ENCODE data around the gene SRSF4.
"Not testable (repeated sequence)": the region's sequence is repeated elsewhere in the genome, so short reads cannot be mapped to it uniquely, and the experiment has no call there.

The SRSF4 gene

DNA sequence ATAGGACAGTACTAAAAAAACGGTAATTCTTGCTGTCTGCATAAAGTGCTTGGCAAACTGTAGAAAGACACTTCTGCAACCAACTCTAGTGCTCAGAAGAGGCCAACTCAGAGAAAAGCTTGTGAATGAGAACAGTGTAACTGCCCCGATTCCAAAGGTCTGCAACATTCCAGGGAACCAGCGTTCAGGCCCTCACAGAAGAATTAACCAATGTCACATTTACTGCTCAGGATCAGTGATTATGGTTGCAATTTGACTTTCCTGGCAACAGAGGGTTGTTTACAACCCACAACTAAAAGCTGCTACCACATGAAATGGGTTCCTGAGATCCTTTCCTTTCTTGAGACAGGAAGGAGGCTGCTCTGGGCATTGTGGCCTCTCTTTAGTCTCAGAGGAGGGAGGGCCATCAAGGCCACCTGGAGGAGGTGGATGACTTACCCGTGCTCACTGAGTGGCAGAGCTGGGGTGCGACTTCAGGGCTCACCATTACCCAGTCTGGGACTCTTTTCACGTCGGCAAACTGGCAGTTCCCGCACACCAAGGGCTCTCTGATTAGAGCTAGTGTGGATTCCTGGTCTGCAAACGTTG, 15.3 kb downstream of the SRSF4 start:
- H3K36me3 ChIP-seq (ENCODE audit: control insufficient read depth, insufficient read depth, low read length) = peaks cover 31% of the 10 kb centered on the region

DNA sequence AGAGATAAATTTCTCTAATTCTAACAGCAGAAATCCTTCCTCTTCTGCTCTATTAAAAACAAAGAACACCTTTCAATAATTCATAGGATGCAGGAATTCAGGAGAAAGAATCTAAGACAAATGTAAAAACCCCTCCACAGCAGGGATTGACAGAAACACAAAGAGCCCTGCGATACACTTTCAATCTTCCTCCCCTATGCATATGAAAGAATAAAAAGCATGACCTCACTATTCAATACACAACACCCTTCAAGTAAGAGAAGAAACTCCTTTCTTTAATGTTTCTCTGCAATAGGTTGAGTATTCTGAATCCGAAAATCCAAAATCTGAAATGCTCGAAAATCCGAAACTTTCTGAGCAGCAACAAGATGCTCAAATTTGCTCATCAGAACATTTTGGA, 17.1 kb downstream of the SRSF4 start:
- H3K36me3 ChIP-seq (ENCODE audit: control insufficient read depth, insufficient read depth, low read length) = peaks cover 36% of the 10 kb centered on the region
- no peak overlapping the region for H3K27ac ChIP-seq (ENCODE audit: insufficient read depth, low read length, poor library complexity, severe bottlenecking)
- no peak overlapping the region for H3K4me3 ChIP-seq (ENCODE audit: insufficient read depth, low read depth, low read length, poor library complexity, severe bottlenecking)
- H3K9me3 ChIP-seq (ENCODE audit: control insufficient read depth, low read length) = no peaks in the 10 kb centered on the region
- H3K27me3 ChIP-seq (replicated peaks; ENCODE audit: control insufficient read depth, insufficient read depth, low read length, poor library complexity, severe bottlenecking) = no peaks in the 10 kb centered on the region
- H3K4me1 ChIP-seq (ENCODE audit: control insufficient read depth, insufficient read depth, low read length, poor library complexity, severe bottlenecking) = peaks cover 8% of the 10 kb centered on the region
- DNase-seq = no peak

More for the DNA sequence above, 15.3 kb downstream of the SRSF4 start:
- H3K4me3 ChIP-seq (ENCODE audit: insufficient read depth, low read depth, low read length, poor library complexity, severe bottlenecking) = no peak overlapping the region
- no peak overlapping the region for H3K27ac ChIP-seq (ENCODE audit: insufficient read depth, low read length, poor library complexity, severe bottlenecking)
- peaks cover 17% of the 10 kb centered on the region for H3K4me1 ChIP-seq (ENCODE audit: control insufficient read depth, insufficient read depth, low read length, poor library complexity, severe bottlenecking)
- H3K27me3 ChIP-seq (replicated peaks; ENCODE audit: control insufficient read depth, insufficient read depth, low read length, poor library complexity, severe bottlenecking) = no peaks in the 10 kb centered on the region
- no peak for DNase-seq
- H3K9me3 ChIP-seq (ENCODE audit: control insufficient read depth, low read length) = no peaks in the 10 kb centered on the region

DNA sequence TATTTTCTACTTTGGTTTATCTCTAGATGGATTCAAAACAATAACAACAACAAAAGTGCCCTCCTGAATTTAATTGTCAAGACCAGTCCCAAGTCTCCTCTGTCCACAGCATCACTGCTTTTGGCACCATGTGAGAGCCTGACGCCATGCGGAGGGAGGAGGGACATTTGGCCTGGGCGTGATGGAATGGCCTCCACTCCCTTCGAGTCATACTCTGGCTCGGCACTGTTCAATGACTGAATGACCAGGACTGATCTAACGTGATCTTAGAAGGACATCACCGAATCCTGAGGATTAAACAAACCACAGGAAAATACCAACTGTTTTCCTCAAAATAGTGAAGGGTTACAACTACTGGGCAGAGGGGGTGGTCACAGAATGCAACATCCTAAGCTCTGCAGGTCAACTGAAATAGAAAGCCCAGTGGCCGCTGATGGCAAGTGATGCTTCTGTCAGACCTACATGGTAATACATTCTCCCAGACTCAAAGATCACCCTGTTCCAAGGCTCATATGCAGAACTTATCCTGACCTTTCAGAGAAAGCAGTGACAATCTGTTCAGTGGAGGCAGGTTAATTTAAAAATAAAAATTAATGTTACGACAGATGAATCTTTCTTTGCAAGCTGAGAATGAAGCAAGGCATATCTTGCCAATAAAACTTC, 19.1 kb downstream of the SRSF4 start:
- Histone ChIP-seq H3K4me3 (ENCODE audit: insufficient read depth, low read depth, low read length, poor library complexity, severe bottlenecking) (no peak overlapping the region), H3K4me1 (ENCODE audit: control insufficient read depth, insufficient read depth, low read length, poor library complexity, severe bottlenecking) (peaks cover 8% of the 10 kb centered on the region), H3K9me3 (ENCODE audit: control insufficient read depth, low read length) (no peaks in the 10 kb centered on the region), H3K27me3 (replicated peaks; ENCODE audit: control insufficient read depth, insufficient read depth, low read length, poor library complexity, severe bottlenecking) (no peaks in the 10 kb centered on the region), H3K27ac (ENCODE audit: insufficient read depth, low read length, poor library complexity, severe bottlenecking) (no peak overlapping the region), H3K36me3 (ENCODE audit: control insufficient read depth, insufficient read depth, low read length) (peaks cover 48% of the 10 kb centered on the region)
- no peak for DNase-seq

DNA sequence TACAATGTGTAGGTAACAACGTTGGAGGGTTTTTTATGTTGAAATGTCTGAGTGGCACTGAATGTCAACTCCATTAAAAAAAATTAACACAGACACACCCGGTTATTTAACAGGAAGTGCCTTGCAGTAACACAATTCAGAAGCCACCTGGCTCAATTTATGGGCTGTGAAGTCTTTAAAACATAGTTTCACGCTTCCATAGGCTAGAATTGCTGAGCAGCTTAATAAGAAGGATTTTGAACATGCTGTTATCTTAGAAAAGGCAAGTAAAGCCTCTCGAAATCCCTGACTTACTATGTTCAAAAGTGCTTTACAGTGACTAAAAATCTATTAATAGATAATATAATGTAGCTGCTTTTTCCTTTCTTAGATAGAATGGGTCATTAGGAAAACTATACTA, 19.7 kb downstream of the SRSF4 start:
- peaks cover 50% of the 10 kb centered on the region for H3K36me3 ChIP-seq (ENCODE audit: control insufficient read depth, insufficient read depth, low read length)
- no peak for DNase-seq
- H3K4me3 ChIP-seq (ENCODE audit: insufficient read depth, low read depth, low read length, poor library complexity, severe bottlenecking) = no peak overlapping the region
- no peak overlapping the region for H3K27ac ChIP-seq (ENCODE audit: insufficient read depth, low read length, poor library complexity, severe bottlenecking)
- H3K27me3 ChIP-seq (replicated peaks; ENCODE audit: control insufficient read depth, insufficient read depth, low read length, poor library complexity, severe bottlenecking) = no peaks in the 10 kb centered on the region
- H3K9me3 ChIP-seq (ENCODE audit: control insufficient read depth, low read length) = no peaks in the 10 kb centered on the region
- H3K4me1 ChIP-seq (ENCODE audit: control insufficient read depth, insufficient read depth, low read length, poor library complexity, severe bottlenecking) = peaks cover 8% of the 10 kb centered on the region

DNA sequence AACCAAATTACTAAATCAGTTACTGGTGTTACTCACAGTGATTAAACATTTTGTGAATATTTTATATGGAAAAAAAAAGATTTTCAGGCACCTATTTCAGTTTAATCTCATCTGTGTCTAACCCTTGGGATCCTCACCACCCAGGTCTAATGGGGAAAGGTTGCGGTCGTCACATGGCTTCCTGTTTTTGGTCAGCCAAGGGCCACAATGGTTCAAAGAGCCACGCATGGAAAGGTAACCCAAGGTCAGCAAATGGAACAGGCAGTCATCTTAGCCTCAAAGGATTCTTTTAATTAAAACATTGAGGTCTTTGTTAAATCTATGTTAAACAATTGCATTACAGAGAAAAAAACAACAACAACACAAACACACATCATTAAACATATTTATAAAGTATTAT, 21.9 kb downstream of the SRSF4 start:
- Histone ChIP-seq H3K4me3 (ENCODE audit: insufficient read depth, low read depth, low read length, poor library complexity, severe bottlenecking) (no peak overlapping the region), H3K9me3 (ENCODE audit: control insufficient read depth, low read length) (no peaks in the 10 kb centered on the region), H3K36me3 (ENCODE audit: control insufficient read depth, insufficient read depth, low read length) (peaks cover 52% of the 10 kb centered on the region), H3K27ac (ENCODE audit: insufficient read depth, low read length, poor library complexity, severe bottlenecking) (no peak overlapping the region), H3K27me3 (replicated peaks; ENCODE audit: control insufficient read depth, insufficient read depth, low read length, poor library complexity, severe bottlenecking) (no peaks in the 10 kb centered on the region), H3K4me1 (ENCODE audit: control insufficient read depth, insufficient read depth, low read length, poor library complexity, severe bottlenecking) (no peaks in the 10 kb centered on the region)
- no peak for DNase-seq

GRCh38 chr1:29157269-29157601, 24.5 kb downstream of the SRSF4 start:
- no peaks in the 10 kb centered on the region for H3K27me3 ChIP-seq (replicated peaks; ENCODE audit: control insufficient read depth, insufficient read depth, low read length, poor library complexity, severe bottlenecking)
- H3K36me3 ChIP-seq (ENCODE audit: control insufficient read depth, insufficient read depth, low read length) = peaks cover 76% of the 10 kb centered on the region
- no peak for DNase-seq
- no peaks in the 10 kb centered on the region for H3K9me3 ChIP-seq (ENCODE audit: control insufficient read depth, low read length)
- H3K27ac ChIP-seq (ENCODE audit: insufficient read depth, low read length, poor library complexity, severe bottlenecking) = no peak overlapping the region
- no peak overlapping the region for H3K4me3 ChIP-seq (ENCODE audit: insufficient read depth, low read depth, low read length, poor library complexity, severe bottlenecking)
- H3K4me1 ChIP-seq (ENCODE audit: control insufficient read depth, insufficient read depth, low read length, poor library complexity, severe bottlenecking) = no peaks in the 10 kb centered on the region

- Histone ChIP-seq H3K27ac (ENCODE audit: insufficient read depth, low read length, poor library complexity, severe bottlenecking) (no peak overlapping the region), H3K4me1 (ENCODE audit: control insufficient read depth, insufficient read depth, low read length, poor library complexity, severe bottlenecking) (no peaks in the 10 kb centered on the region), H3K27me3 (replicated peaks; ENCODE audit: control insufficient read depth, insufficient read depth, low read length, poor library complexity, severe bottlenecking) (no peaks in the 10 kb centered on the region), H3K36me3 (ENCODE audit: control insufficient read depth, insufficient read depth, low read length) (peaks cover 81% of the 10 kb centered on the region), H3K4me3 (ENCODE audit: insufficient read depth, low read depth, low read length, poor library complexity, severe bottlenecking) (no peak overlapping the region), H3K9me3 (ENCODE audit: control insufficient read depth, low read length) (no peaks in the 10 kb centered on the region)
- DNase-seq = no peak
Measured at GRCh38 chr1:29156543-29157268, 25.0 kb downstream of the SRSF4 start.

DNA sequence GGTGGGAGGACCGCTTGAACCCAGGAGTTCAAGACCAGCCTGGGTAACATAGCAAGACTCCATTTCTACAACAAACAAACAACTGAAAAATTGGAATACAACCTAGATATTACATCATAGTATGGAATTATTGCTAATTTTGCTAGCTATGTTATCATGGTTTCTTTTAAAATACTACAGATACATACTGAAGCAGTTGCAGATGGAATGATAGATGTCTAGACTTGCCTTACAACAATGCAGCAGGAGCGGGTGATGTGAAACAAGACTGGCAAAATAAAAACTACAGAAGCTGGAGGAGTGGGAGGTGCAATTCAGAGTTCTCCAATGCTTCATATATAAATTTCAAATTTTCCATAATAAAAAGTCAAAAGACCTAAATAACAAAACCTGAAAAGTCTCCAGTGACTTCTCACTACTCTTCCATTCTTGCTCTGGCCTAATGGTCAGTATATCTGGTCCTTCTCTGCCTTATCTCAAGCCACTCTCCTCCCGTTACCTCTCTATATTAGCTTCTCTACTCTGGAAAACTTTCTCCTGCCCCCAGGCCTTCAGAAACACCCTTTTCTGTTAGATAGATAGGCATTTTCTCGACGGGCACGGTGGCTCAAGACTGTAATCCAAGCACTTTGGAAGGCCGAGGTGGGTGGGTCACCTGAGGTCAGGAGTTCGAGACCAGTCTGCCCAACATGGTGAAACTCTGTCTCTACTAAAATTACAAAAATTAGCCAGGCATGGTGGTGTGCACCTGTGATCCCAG, 29.5 kb downstream of the SRSF4 start:
- Histone ChIP-seq H3K27me3 (replicated peaks; ENCODE audit: control insufficient read depth, insufficient read depth, low read length, poor library complexity, severe bottlenecking) (no peaks in the 10 kb centered on the region), H3K4me1 (ENCODE audit: control insufficient read depth, insufficient read depth, low read length, poor library complexity, severe bottlenecking) (no peaks in the 10 kb centered on the region), H3K36me3 (ENCODE audit: control insufficient read depth, insufficient read depth, low read length) (peaks cover 94% of the 10 kb centered on the region), H3K27ac (ENCODE audit: insufficient read depth, low read length, poor library complexity, severe bottlenecking) (no peak overlapping the region), H3K9me3 (ENCODE audit: control insufficient read depth, low read length) (no peaks in the 10 kb centered on the region), H3K4me3 (ENCODE audit: insufficient read depth, low read depth, low read length, poor library complexity, severe bottlenecking) (no peak overlapping the region)
- DNase-seq = no peak

DNA sequence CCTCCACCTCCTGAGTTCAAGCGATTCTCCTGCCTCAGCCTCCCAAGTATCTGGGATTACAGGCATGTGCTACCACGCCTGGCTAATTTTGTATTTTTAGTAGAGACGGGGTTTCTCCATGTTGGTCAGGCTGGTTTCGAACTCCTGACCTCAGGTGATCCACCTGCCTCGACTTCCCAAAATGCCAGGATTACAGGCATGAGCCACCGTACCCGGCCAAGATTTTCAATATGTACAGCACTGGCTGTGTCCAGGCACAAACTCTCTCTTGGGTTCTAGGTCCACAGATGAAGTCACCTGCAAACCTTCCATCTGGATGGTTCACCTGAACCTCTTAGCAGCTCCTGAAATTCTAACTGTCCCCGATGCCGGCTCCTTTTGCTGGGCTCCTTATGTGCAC, 31.4 kb downstream of the SRSF4 start:
- H3K9me3 ChIP-seq (ENCODE audit: control insufficient read depth, low read length); H3K4me1 ChIP-seq (ENCODE audit: control insufficient read depth, insufficient read depth, low read length, poor library complexity, severe bottlenecking); DNase-seq; H3K4me3 ChIP-seq (ENCODE audit: insufficient read depth, low read depth, low read length, poor library complexity, severe bottlenecking); H3K27ac ChIP-seq (ENCODE audit: insufficient read depth, low read length, poor library complexity, severe bottlenecking); H3K27me3 ChIP-seq (replicated peaks; ENCODE audit: control insufficient read depth, insufficient read depth, low read length, poor library complexity, severe bottlenecking): not testable (repeated sequence)
- H3K36me3 ChIP-seq (ENCODE audit: control insufficient read depth, insufficient read depth, low read length) = peaks cover 92% of the 10 kb centered on the region
